Activated T-cell treated with anti-CD3 and anti-CD28 coated beads, Interleukin-2, amount 50 U/mL, for 24 hours (primary cell): ENCODE measurements around the gene DCUN1D2.
"Not testable (repeated sequence)": the region's sequence is repeated elsewhere in the genome, so short reads cannot be mapped to it uniquely, and the experiment has no call there.

Experiments
- DNase-seq: peaks from one replicate; pipeline ENCODE4 v3.0.0-alpha.2; 2020
- H3K27ac Mint-ChIP-seq: 2 replicates; pipeline ENCODE4 v1.8.0; 2020; ENCODE audit warnings: mild to moderate bottlenecking, mixed read lengths
- H3K27me3 Mint-ChIP-seq: 2 replicates; pipeline ENCODE4 v1.8.0; 2020; ENCODE audit warnings: mixed read lengths
- H3K36me3 Mint-ChIP-seq: 2 replicates; pipeline ENCODE4 v1.8.0; 2020; ENCODE audit warnings: low read depth, mixed read lengths
- H3K4me1 Mint-ChIP-seq: 2 replicates; pipeline ENCODE4 v1.8.0; 2020; ENCODE audit warnings: low read depth, mixed read lengths
- H3K4me3 Mint-ChIP-seq: 2 replicates; pipeline ENCODE4 v1.8.0; 2020; ENCODE audit warnings: mild to moderate bottlenecking, moderate library complexity, mixed read lengths
- H3K9me3 Mint-ChIP-seq: 2 replicates; pipeline ENCODE4 v1.8.0; 2020; ENCODE audit warnings: mixed read lengths

Gene DCUN1D2

DNA sequence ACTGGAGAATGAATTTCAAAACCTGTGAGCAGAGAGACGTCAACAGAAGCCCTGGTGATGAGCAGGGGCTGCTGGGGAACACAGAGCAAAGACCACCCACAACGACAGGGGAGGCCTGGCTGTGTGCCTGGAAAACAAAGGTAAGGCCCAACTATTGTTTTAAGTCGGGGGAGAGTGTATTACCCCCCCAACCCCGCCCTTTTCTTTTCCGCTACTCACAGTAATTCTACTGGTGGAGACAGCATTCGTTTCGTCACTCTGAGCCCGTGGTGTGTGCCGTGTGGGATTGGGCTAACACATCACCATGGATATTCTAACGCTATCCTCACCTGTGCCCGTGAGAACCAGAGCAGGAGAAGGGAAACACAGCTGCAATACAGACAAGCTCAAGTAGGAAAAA, 18.7 kb downstream of the DCUN1D2 start:
- Mint-ChIP-seq H3K27me3 (no peaks in the 10 kb centered on the region), H3K4me3 (no peak overlapping the region), H3K9me3 (no peaks in the 10 kb centered on the region), H3K4me1 (no peaks in the 10 kb centered on the region), H3K27ac (no peak overlapping the region), H3K36me3 (peaks cover 82% of the 10 kb centered on the region)
- no peak for DNase-seq

- H3K4me3 Mint-ChIP-seq, H3K9me3 Mint-ChIP-seq, H3K27ac Mint-ChIP-seq, H3K27me3 Mint-ChIP-seq, DNase-seq, H3K4me1 Mint-ChIP-seq: not testable (repeated sequence)
- peaks cover 79% of the 10 kb centered on the region for H3K36me3 Mint-ChIP-seq
Observed at GRCh38 chr13:113470635-113471163, 19.8 kb downstream of the DCUN1D2 start.

DNA sequence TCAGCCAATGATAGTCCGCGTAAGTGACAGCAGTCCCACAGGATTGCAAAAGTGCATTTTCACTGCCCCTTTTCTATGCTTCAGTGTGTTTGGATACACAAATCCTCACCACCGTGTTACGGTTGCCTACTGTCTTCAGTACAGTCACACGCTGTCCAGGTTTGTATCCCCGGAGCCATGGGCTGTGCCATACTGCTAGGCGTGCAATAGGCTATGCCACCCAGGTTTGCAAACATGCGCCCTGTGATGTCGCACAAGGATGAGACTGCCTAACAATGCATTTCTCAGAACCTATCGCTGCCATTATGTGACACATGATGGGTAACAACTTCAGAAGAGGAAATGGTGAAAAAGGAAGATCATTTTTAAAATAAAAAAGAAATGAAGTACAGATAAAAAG, 20.4 kb downstream of the DCUN1D2 start:
- Mint-ChIP-seq H3K27ac (no peak overlapping the region), H3K4me3 (no peak overlapping the region), H3K36me3 (peaks cover 76% of the 10 kb centered on the region), H3K27me3 (no peaks in the 10 kb centered on the region), H3K9me3 (no peaks in the 10 kb centered on the region), H3K4me1 (peaks cover 3% of the 10 kb centered on the region)
- no peak for DNase-seq

- Mint-ChIP-seq H3K27me3 (no peaks in the 10 kb centered on the region), H3K36me3 (peaks cover 72% of the 10 kb centered on the region), H3K4me3 (no peak overlapping the region), H3K27ac (no peak overlapping the region), H3K4me1 (peaks cover 3% of the 10 kb centered on the region), H3K9me3 (no peaks in the 10 kb centered on the region)
- no peak for DNase-seq
Observed at GRCh38 chr13:113469582-113469981, 20.9 kb downstream of the DCUN1D2 start.

DNA sequence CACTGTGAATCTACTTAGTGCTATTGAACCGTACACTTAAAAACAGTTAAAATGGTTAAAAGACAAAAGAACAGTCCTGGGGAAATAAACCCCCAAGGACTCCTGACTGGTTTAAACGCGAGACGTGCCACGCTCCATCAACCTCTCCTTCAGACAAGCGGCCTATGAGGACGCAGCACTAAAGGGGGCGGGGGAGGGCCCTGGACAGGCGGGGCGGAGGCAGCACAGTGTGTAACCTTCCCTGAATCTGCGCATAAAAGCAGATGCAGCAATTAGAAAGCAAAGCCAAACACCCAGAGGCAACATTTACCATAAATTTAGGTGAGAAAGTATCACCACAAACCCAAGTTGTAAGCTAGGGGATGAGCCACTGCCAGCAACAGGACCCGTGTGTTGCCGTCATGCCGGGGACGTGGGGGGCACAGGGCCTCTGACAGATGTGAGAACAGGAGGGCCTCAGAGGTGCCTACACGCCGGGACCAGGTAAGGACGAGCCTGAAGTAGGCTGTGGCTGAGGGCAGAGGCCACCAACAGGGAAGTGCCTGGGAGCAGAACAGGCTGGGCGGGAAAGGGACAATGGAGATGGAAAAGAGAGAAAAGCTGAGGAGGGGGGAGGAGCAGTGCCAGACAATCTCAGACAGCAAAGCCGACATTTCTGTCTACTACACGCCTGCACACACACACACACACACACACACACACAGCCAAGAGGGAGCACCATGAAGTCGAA, 21.9 kb downstream of the DCUN1D2 start:
- H3K27me3 Mint-ChIP-seq, result no peaks in the 10 kb centered on the region
- H3K27ac Mint-ChIP-seq, result no peak overlapping the region
- no peaks in the 10 kb centered on the region for H3K9me3 Mint-ChIP-seq
- H3K4me3 Mint-ChIP-seq, result no peak overlapping the region
- no peak for DNase-seq
- peaks cover 3% of the 10 kb centered on the region for H3K4me1 Mint-ChIP-seq
- H3K36me3 Mint-ChIP-seq, result peaks cover 67% of the 10 kb centered on the region

GRCh38 chr13:113468029-113468428, 22.5 kb downstream of the DCUN1D2 start:
- Mint-ChIP-seq H3K4me1 (peaks cover 3% of the 10 kb centered on the region), H3K27ac (no peak overlapping the region), H3K9me3 (no peaks in the 10 kb centered on the region), H3K4me3 (no peak overlapping the region), H3K36me3 (peaks cover 65% of the 10 kb centered on the region), H3K27me3 (no peaks in the 10 kb centered on the region)
- DNase-seq, result no peak

GRCh38 chr13:113466383-113466782, 24.1 kb downstream of the DCUN1D2 start:
- Mint-ChIP-seq H3K27ac (no peak overlapping the region), H3K36me3 (peaks cover 63% of the 10 kb centered on the region)

DNA sequence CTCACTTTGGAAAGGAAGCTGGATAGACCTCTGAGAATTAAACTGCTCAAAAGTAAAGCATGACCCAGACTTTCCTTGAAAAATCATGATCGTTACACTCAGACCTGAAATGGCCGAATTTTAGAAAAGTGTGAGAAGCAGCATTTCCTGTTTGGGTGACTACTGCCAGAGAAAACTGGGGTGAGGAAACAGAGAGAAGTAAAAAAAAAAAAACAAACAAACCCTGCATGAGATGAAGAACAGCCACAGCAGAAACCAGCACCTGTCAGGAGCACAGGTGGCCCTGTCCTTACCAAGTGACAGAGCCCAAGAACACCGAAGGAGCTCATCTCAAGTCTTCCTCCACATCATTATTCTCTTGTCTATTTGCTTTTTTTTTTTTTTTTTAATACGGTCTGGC, 25.2 kb downstream of the DCUN1D2 start:
- Mint-ChIP-seq H3K27ac (peak overlapping the region; percentile 52), H3K4me3 (no peak overlapping the region), H3K4me1 (peaks cover 3% of the 10 kb centered on the region), H3K27me3 (no peaks in the 10 kb centered on the region), H3K36me3 (peaks cover 71% of the 10 kb centered on the region), H3K9me3 (no peaks in the 10 kb centered on the region)
- DNase-seq, result no peak

More at GRCh38 chr13:113466383-113466782, 24.1 kb downstream of the DCUN1D2 start:
- no peak overlapping the region for H3K4me3 Mint-ChIP-seq
- H3K9me3 Mint-ChIP-seq, result no peaks in the 10 kb centered on the region
- H3K27me3 Mint-ChIP-seq, result no peaks in the 10 kb centered on the region
- DNase-seq, result no peak
- peaks cover 3% of the 10 kb centered on the region for H3K4me1 Mint-ChIP-seq

- Mint-ChIP-seq H3K27me3 (no peaks in the 10 kb centered on the region), H3K9me3 (no peaks in the 10 kb centered on the region), H3K4me3 (no peak overlapping the region), H3K36me3 (peaks cover 73% of the 10 kb centered on the region), H3K4me1 (peaks cover 3% of the 10 kb centered on the region), H3K27ac (no peak overlapping the region)
- no peak for DNase-seq
Observed at GRCh38 chr13:113464476-113464875, 26.0 kb downstream of the DCUN1D2 start.

DNA sequence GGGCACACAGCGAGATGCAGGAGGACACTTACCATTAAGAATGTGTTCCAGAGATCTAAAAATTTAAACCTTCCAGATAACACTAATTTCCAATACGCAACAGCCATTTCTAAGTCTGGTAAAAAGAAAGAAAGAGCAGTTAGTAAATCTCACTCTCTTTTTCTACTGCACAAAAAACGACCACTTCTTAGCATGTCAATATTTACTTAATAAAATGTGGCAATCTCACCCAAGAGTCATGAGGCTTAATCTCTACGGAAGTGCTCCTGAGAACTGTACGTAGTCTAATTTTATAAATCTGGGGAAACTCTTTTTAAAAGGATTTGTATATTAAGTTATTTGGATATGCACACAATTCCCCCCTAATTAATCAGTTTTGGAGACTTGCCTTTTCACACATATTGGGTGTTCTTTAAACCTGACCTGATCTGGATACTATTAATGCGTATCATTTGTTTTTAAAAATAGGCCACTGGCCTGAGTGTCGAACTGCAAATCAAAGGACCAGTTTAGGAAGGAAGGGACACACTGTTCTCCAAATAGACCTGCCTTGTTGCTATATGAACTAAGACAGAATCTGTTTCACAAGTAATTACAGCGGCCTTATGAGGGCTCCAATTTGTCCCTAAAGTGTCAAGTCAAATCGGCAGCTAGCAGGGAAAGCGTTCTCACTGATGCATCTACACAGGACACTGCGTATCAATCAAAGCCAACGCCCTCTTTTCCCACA, 29.3 kb downstream of the DCUN1D2 start:
- Mint-ChIP-seq H3K36me3 (peaks cover 74% of the 10 kb centered on the region), H3K27ac (no peak overlapping the region)

DNA sequence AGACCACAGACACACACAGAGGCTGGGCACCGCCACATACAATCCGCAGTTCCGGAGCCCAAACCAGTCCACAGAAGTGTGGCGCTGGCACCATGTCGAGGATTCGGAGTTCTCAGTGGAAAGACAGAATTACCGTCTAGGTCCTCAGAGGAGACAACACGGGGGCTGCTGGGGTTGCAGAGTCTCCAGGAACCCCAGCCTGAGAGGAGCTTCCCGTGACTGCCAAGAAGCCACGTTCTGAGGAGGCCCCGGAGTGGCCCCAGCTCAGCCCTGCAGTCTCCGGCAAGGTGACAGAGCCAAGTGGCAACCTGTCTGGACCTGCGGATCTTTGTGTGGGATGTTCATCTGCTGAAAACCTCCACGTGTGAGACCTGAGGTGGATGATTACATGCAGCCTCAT, 29.9 kb downstream of the DCUN1D2 start:
- DNase-seq, result no peak
- H3K4me1 Mint-ChIP-seq, result peaks cover 3% of the 10 kb centered on the region
- H3K9me3 Mint-ChIP-seq, result no peaks in the 10 kb centered on the region
- no peaks in the 10 kb centered on the region for H3K27me3 Mint-ChIP-seq
- H3K27ac Mint-ChIP-seq, result no peak overlapping the region
- peaks cover 77% of the 10 kb centered on the region for H3K36me3 Mint-ChIP-seq
- no peak overlapping the region for H3K4me3 Mint-ChIP-seq

More for the DNA sequence above, 29.3 kb downstream of the DCUN1D2 start:
- H3K4me1 Mint-ChIP-seq, result peaks cover 3% of the 10 kb centered on the region
- no peaks in the 10 kb centered on the region for H3K27me3 Mint-ChIP-seq
- no peak overlapping the region for H3K4me3 Mint-ChIP-seq
- no peaks in the 10 kb centered on the region for H3K9me3 Mint-ChIP-seq
- DNase-seq, result no peak

- no peaks in the 10 kb centered on the region for H3K4me1 Mint-ChIP-seq
Observed at GRCh38 chr13:113460064-113460555, 30.4 kb downstream of the DCUN1D2 start.

GRCh38 chr13:113458253-113459065, 32.1 kb downstream of the DCUN1D2 start:
- no peaks in the 10 kb centered on the region for H3K27me3 Mint-ChIP-seq
- no peak for DNase-seq
- no peaks in the 10 kb centered on the region for H3K4me1 Mint-ChIP-seq
- H3K4me3 Mint-ChIP-seq, result no peak overlapping the region
- no peak overlapping the region for H3K27ac Mint-ChIP-seq
- H3K9me3 Mint-ChIP-seq, result no peaks in the 10 kb centered on the region
- peaks cover 86% of the 10 kb centered on the region for H3K36me3 Mint-ChIP-seq

More at GRCh38 chr13:113460064-113460555, 30.4 kb downstream of the DCUN1D2 start:
- H3K27ac Mint-ChIP-seq, result no peak overlapping the region
- no peaks in the 10 kb centered on the region for H3K9me3 Mint-ChIP-seq
- H3K36me3 Mint-ChIP-seq, result peaks cover 79% of the 10 kb centered on the region
- H3K4me3 Mint-ChIP-seq, result no peak overlapping the region
- H3K27me3 Mint-ChIP-seq, result no peaks in the 10 kb centered on the region
- no peak for DNase-seq

GRCh38 chr13:113457510-113457909, 33.0 kb downstream of the DCUN1D2 start:
- H3K27me3 Mint-ChIP-seq, result no peaks in the 10 kb centered on the region
- peaks cover 90% of the 10 kb centered on the region for H3K36me3 Mint-ChIP-seq
- DNase-seq, result no peak
- H3K4me3 Mint-ChIP-seq, result no peak overlapping the region
- no peaks in the 10 kb centered on the region for H3K4me1 Mint-ChIP-seq
- H3K9me3 Mint-ChIP-seq, result no peaks in the 10 kb centered on the region
- no peak overlapping the region for H3K27ac Mint-ChIP-seq
